NCI-H128 (cell line): Measurements from ENCODE around the gene FSTL5.

Experiments
- DNase-seq: peaks from one replicate; lab custom pipeline; 2025; ENCODE audit not compliant: unreplicated experiment; lab: John Stamatoyannopoulos, UW

Gene FSTL5

GRCh38 chr4:161948026-161948770, 215.6 kb downstream of the FSTL5 start:
- DNase-seq = no peak

GRCh38 chr4:161937596-161937995, 226.2 kb downstream of the FSTL5 start:
- no peak for DNase-seq

GRCh38 chr4:161936625-161937550, 226.9 kb downstream of the FSTL5 start:
- DNase-seq = no peak

GRCh38 chr4:161931089-161931488, 232.7 kb downstream of the FSTL5 start:
- DNase-seq = no peak

- DNase-seq = no peak
These were observed 233.8 kb downstream of the FSTL5 start for GRCh38 chr4:161929956-161930355.

- no peak for DNase-seq
These were observed 237.6 kb downstream of the FSTL5 start for GRCh38 chr4:161926033-161926828.

GRCh38 chr4:161920304-161921052, 243.3 kb downstream of the FSTL5 start:
- no peak for DNase-seq

- DNase-seq = no peak
These were observed 244.2 kb downstream of the FSTL5 start for GRCh38 chr4:161919442-161920220.

- no peak for DNase-seq
These were observed 247.8 kb downstream of the FSTL5 start for GRCh38 chr4:161916035-161916434.

GRCh38 chr4:161907590-161907955, 256.2 kb downstream of the FSTL5 start:
- no peak for DNase-seq

- DNase-seq = no peak
These were observed 256.8 kb downstream of the FSTL5 start for GRCh38 chr4:161906836-161907589.

- no peak for DNase-seq
These were observed 263.7 kb downstream of the FSTL5 start for GRCh38 chr4:161900110-161900509.

- no peak for DNase-seq
These were observed 269.2 kb downstream of the FSTL5 start for GRCh38 chr4:161894493-161895167.

GRCh38 chr4:161894014-161894413, 269.8 kb downstream of the FSTL5 start:
- DNase-seq = no peak

GRCh38 chr4:161893566-161893965, 270.2 kb downstream of the FSTL5 start:
- no peak for DNase-seq

- DNase-seq = no peak
These were observed 270.8 kb downstream of the FSTL5 start for GRCh38 chr4:161892951-161893350.

GRCh38 chr4:161883157-161883556, 280.6 kb downstream of the FSTL5 start:
- no peak for DNase-seq

- no peak for DNase-seq
These were observed 282.4 kb downstream of the FSTL5 start for GRCh38 chr4:161881370-161881769.

- no peak for DNase-seq
These were observed 294.3 kb downstream of the FSTL5 start for GRCh38 chr4:161869511-161869910.
